Endothelial cell of umbilical vein (primary cell): ENCODE data around the gene RPL5.

Experiments
- CTCF ChIP-seq, 2 donors: IDR thresholded peaks; 1 replicate in 1 of 2; 2 replicates in 1 of 2; pipeline ENCODE4 v1.5.1; 2011; ENCODE audit warnings: low read length in 2 of 2, mild to moderate bottlenecking in 2 of 2, moderate library complexity in 2 of 2, control low read depth in 1 of 2, inconsistent platforms in 1 of 2, low read depth in 1 of 2; ENCODE audit not compliant: insufficient read depth in 1 of 2; ENCODE audit errors: extremely low read depth in 1 of 2
- EZH2 ChIP-seq: IDR thresholded peaks from 2 replicates; pipeline ENCODE4 v1.6.1; 2012; ENCODE audit warnings: borderline replicate concordance, low read depth, mild to moderate bottlenecking, moderate library complexity, low read length, inconsistent platforms; ENCODE audit not compliant: severe bottlenecking

- no peak for TF ChIP-seq CTCF (IDR thresholded peaks at IDR 0.05; ENCODE audit: extremely low read depth in 1 of 2, insufficient read depth in 1 of 2, low read depth in 1 of 2, low read length in 2 of 2)
- no peak for TF ChIP-seq EZH2
Observed at GRCh38 chr1:92838519-92838918, 6.7 kb downstream of the RPL5 start.
